SU-DHL-6 (cell line): ENCODE data around the gene NHS.

ENCODE experiments used
- EZH2phosphoT487 ChIP-seq: fragments of 200-600 bp; sonication (generic), shearing (Covaris generic); conservative IDR thresholded peaks from 2 replicates; pipeline ENCODE4 v1.6.1; 2018; ENCODE audit warnings: mild to moderate bottlenecking, antibody characterized with exemption, low read length, moderate library complexity, mixed read lengths
- TF ChIP-seq, protein P1 (sequence below): fragments of 200-600 bp; sonication (generic); IDR thresholded peaks from one replicate; pipeline ENCODE4 v1.5.1; 2017; ENCODE audit warnings: antibody characterized with exemption, mild to moderate bottlenecking, low read length, moderate library complexity; ENCODE audit not compliant: insufficient read depth, poor library complexity, severe bottlenecking

DNA sequence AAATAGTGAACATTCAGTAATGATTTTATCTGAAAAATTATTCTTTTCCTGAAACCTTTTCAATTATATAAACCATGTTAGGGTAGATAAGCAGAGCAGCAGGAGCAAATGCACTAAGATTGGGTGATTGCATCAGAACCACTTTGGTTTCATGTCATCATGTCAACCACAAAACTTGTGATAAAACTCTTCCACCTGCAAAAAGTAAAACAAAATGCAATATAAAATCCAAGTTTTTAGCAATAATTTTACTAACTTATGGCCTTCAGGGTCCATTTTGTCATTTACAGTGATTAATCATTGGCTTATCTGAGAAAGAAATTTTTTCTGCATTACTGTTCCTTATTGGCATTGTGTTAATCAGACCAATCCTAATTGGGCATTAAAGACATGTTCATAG is 42.4 kb downstream of the NHS start:
- TF ChIP-seq, protein P1, sequence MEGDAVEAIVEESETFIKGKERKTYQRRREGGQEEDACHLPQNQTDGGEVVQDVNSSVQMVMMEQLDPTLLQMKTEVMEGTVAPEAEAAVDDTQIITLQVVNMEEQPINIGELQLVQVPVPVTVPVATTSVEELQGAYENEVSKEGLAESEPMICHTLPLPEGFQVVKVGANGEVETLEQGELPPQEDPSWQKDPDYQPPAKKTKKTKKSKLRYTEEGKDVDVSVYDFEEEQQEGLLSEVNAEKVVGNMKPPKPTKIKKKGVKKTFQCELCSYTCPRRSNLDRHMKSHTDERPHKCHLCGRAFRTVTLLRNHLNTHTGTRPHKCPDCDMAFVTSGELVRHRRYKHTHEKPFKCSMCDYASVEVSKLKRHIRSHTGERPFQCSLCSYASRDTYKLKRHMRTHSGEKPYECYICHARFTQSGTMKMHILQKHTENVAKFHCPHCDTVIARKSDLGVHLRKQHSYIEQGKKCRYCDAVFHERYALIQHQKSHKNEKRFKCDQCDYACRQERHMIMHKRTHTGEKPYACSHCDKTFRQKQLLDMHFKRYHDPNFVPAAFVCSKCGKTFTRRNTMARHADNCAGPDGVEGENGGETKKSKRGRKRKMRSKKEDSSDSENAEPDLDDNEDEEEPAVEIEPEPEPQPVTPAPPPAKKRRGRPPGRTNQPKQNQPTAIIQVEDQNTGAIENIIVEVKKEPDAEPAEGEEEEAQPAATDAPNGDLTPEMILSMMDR: no peak
- no peak for TF ChIP-seq EZH2phosphoT487
